HL-60 (cell line): Measurements from ENCODE around the gene SMG7.

ENCODE experiments used
- GABPA ChIP-seq: IDR thresholded peaks from 2 replicates; pipeline ENCODE4 v1.6.1; 2012; ENCODE audit warnings: low read depth
- SPI1 ChIP-seq: IDR thresholded peaks from 2 replicates; pipeline ENCODE4 v1.6.1; 2012; ENCODE audit warnings: low read depth, mild to moderate bottlenecking, borderline replicate concordance
- TF ChIP-seq, protein P1 (sequence below): IDR thresholded peaks from one replicate; pipeline ENCODE4 v1.5.1; 2011; ENCODE audit warnings: low read length, control low read depth, inconsistent platforms; ENCODE audit not compliant: insufficient read depth

DNA sequence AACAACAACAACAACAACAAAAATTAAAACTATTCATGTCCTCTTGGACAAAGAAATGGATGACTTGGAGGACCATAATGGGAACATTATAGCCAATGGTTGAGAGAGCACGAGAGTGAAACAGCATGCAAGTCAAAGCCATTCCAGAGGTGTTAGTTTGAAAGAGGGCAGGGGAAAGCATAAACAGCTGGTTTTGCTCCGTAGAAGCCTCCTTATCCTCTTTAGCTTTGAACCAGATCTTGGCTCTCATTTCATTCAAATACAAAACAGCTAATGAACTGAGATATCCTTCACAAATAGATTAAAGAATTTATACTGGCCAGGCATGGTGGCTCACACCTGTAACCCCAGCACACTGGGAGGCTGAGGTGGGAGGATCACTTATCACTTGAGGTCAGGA is 8.7 kb upstream of the SMG7 start:
- TF ChIP-seq, protein P1, sequence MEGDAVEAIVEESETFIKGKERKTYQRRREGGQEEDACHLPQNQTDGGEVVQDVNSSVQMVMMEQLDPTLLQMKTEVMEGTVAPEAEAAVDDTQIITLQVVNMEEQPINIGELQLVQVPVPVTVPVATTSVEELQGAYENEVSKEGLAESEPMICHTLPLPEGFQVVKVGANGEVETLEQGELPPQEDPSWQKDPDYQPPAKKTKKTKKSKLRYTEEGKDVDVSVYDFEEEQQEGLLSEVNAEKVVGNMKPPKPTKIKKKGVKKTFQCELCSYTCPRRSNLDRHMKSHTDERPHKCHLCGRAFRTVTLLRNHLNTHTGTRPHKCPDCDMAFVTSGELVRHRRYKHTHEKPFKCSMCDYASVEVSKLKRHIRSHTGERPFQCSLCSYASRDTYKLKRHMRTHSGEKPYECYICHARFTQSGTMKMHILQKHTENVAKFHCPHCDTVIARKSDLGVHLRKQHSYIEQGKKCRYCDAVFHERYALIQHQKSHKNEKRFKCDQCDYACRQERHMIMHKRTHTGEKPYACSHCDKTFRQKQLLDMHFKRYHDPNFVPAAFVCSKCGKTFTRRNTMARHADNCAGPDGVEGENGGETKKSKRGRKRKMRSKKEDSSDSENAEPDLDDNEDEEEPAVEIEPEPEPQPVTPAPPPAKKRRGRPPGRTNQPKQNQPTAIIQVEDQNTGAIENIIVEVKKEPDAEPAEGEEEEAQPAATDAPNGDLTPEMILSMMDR = no peak
- TF ChIP-seq GABPA = no peak
- no peak for TF ChIP-seq SPI1
